HG03159 (cell line): Measurements from ENCODE around the gene UBE3C.

ENCODE experiments used
- ATAC-seq: cut with Tn5 transposase; IDR thresholded peaks from one replicate; pipeline ENCODE4 v1.9.1; 2021; ENCODE audit warnings: mild to moderate bottlenecking, moderate library complexity; ENCODE audit not compliant: unreplicated experiment

Gene UBE3C

DNA sequence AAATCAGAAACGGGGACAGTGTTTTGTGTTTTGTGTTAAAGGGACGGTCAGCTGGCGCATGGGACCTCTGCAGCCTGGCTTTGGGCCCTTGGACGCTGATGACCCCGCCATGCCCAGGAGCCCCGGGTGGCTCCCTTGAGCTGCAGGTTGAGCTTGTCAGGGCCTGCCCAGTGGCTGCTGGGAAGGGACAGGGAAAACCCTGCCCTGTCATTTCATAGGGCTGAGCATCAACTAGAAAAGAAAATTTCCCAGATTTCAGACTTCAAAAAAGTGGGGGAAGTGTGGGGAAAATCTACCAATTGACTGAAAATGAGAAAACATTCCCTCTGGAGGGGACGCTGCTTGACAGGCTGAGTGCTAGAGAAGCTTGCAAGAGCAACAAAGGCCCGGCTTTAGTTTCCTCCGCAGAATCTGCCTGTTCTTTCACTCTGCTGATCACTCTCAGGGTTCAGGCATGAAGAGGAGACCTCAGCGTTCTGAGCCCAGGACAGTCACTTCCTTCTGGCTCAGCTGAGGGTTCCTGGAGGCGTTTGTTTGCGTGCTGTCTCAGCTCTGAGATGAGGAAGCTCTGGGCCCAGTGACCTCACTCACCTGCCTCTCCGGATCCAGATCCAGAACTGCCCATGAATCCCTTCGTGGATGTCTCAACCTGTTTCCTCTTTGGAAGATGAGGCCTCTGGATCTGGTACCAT lies 179.4 kb downstream of the UBE3C start:
- ATAC-seq, result peak; percentile 63
